WTC11 (cell line): Measurements from ENCODE around the gene GHRHR. TPM values are rescaled to one million over a fixed set of nuclear protein-coding genes. Genes with fewer than 3 reads are reported as not detected.

Experiments
- ATAC-seq: fragments of 200-7000 bp; cut with Tn5 transposase; 2 replicates; pipeline ENCODE4 v1.10.0; 2021; ENCODE audit warnings: mild to moderate bottlenecking, moderate library complexity
- CTCF ChIA-PET: fragments of 300-600 bp; sonication (Branson Sonifier 250); formaldehyde crosslinking; loops from one replicate; lab custom pipeline; 2021; ENCODE audit warnings: antibody characterized with exemption; lab: Charles Lee
- POLR2A ChIA-PET: fragments of 350-600 bp; sonication (Branson Sonifier 250); formaldehyde crosslinking; loops from one replicate; lab custom pipeline; 2021; ENCODE audit warnings: antibody characterized with exemption; lab: Charles Lee
- DNase-seq: peaks from one replicate; pipeline ENCODE4 v3.0.0; 2021; ENCODE audit warnings: low spot score
- H3K27ac Mint-ChIP-seq: 2 replicates; pipeline ENCODE4 v1.8.0; 2021; ENCODE audit warnings: mixed read lengths
- H3K27me3 Mint-ChIP-seq: 2 replicates; pipeline ENCODE4 v1.8.0; 2021; ENCODE audit warnings: low read depth, mild to moderate bottlenecking, moderate library complexity, mixed read lengths
- H3K36me3 Mint-ChIP-seq: 2 replicates; pipeline ENCODE4 v1.8.0; 2021; ENCODE audit warnings: mixed read lengths
- H3K4me1 Mint-ChIP-seq: 2 replicates; pipeline ENCODE4 v1.8.0; 2022; ENCODE audit warnings: mixed read lengths
- H3K4me3 Mint-ChIP-seq: 2 replicates; pipeline ENCODE4 v1.8.0; 2021; ENCODE audit warnings: mild to moderate bottlenecking, moderate library complexity, mixed read lengths
- H3K9me3 Mint-ChIP-seq: 2 replicates; pipeline ENCODE4 v1.8.0; 2021; ENCODE audit warnings: mixed read lengths
- AFF4 ChIP-seq: sonication (generic); formaldehyde crosslinking; IDR thresholded peaks from 2 replicates; pipeline ENCODE4 v1.8.1; 2023; ENCODE audit warnings: mild to moderate bottlenecking, missing genetic modification reagents, borderline replicate concordance
- CREB1 ChIP-seq: sonication (generic); formaldehyde crosslinking; IDR thresholded peaks from 2 replicates; pipeline ENCODE4 v1.8.0; 2023; ENCODE audit warnings: mild to moderate bottlenecking, missing genetic modification reagents
- E2F4 ChIP-seq: sonication (generic); formaldehyde crosslinking; IDR thresholded peaks from 2 replicates; pipeline ENCODE4 v1.8.1; 2022; ENCODE audit warnings: low read depth, mild to moderate bottlenecking, moderate library complexity, missing genetic modification reagents, borderline replicate concordance
- ERG ChIP-seq: fragments of 250-450 bp; sonication (Bioruptor Pico); IDR thresholded peaks from 2 replicates; pipeline ENCODE4 v1.8.0; 2021; ENCODE audit warnings: mild to moderate bottlenecking
- FOXP1 ChIP-seq: sonication (generic); formaldehyde crosslinking; IDR thresholded peaks from 2 replicates; pipeline ENCODE4 v1.8.0; 2022; ENCODE audit warnings: missing genetic modification reagents, mild to moderate bottlenecking, moderate library complexity, borderline replicate concordance
- HMGA2 ChIP-seq: fragments of 250-450 bp; sonication (Bioruptor Pico); IDR thresholded peaks from 2 replicates; pipeline ENCODE4 v1.4.0; 2021; ENCODE audit warnings: mild to moderate bottlenecking, moderate library complexity
- HMGXB4 ChIP-seq: sonication (generic); formaldehyde crosslinking; IDR thresholded peaks from 2 replicates; pipeline ENCODE4 v1.8.1; 2023; ENCODE audit warnings: mild to moderate bottlenecking, moderate library complexity, missing genetic modification reagents
- MXD4 ChIP-seq: fragments of 250-450 bp; sonication (Bioruptor Pico); IDR thresholded peaks from 2 replicates; pipeline ENCODE4 v1.8.0; 2021; ENCODE audit warnings: mild to moderate bottlenecking, moderate library complexity, borderline replicate concordance
- PRDM15 ChIP-seq: sonication (generic); formaldehyde crosslinking; IDR thresholded peaks from 2 replicates; pipeline ENCODE4 v1.8.0; 2022; ENCODE audit warnings: missing genetic modification reagents
- RORB ChIP-seq: fragments of 250-450 bp; sonication (Bioruptor Pico); IDR thresholded peaks from 2 replicates; pipeline ENCODE4 v1.9.0; 2021; ENCODE audit warnings: mild to moderate bottlenecking
- SMAD3 ChIP-seq: sonication (generic); formaldehyde crosslinking; IDR thresholded peaks from 2 replicates; pipeline ENCODE4 v1.8.0; 2022; ENCODE audit warnings: missing genetic modification reagents, mild to moderate bottlenecking, borderline replicate concordance
- TCF7 ChIP-seq: sonication (generic); formaldehyde crosslinking; IDR thresholded peaks from 2 replicates; pipeline ENCODE4 v1.8.0; 2022; ENCODE audit warnings: mild to moderate bottlenecking, low read depth, missing genetic modification reagents, moderate library complexity
- ZMAT4 ChIP-seq: fragments of 250-450 bp; sonication (Bioruptor Pico); IDR thresholded peaks from 2 replicates; pipeline ENCODE4 v1.9.0; 2021; ENCODE audit warnings: mild to moderate bottlenecking
- ZNF416 ChIP-seq: fragments of 250-450 bp; sonication (Bioruptor Pico); IDR thresholded peaks from 2 replicates; pipeline ENCODE4 v1.9.0; 2021; ENCODE audit warnings: mild to moderate bottlenecking, inconsistent platforms
- ZNF512 ChIP-seq: sonication (generic); formaldehyde crosslinking; IDR thresholded peaks from 2 replicates; pipeline ENCODE4 v1.8.1; 2022; ENCODE audit warnings: missing genetic modification reagents, borderline replicate concordance
- total RNA-seq: library from RNA; stranded (reverse); gene quantifications from 3 replicates; pipeline ENCODE4 v1.2.3, GENCODE V29; 2021

The GHRHR gene
- total RNA-seq, 1 experiment from 2014 or later, result 5.0 TPM

GRCh38 chr7:30931929-30932540 lies 31.7 kb upstream of the GHRHR start (continued):
- TF ChIP-seq ZNF512 (CRISPR knock-in tag) (no peak), CREB1 (no peak), ZNF416 (CRISPR knock-in tag) (no peak)

GRCh38 chr7:30932562-30932961 lies 31.2 kb upstream of the GHRHR start:
- peaks cover 9% of the 10 kb centered on the region for H3K27me3 Mint-ChIP-seq
- no peaks in the 10 kb centered on the region for H3K36me3 Mint-ChIP-seq
- H3K9me3 Mint-ChIP-seq, result peaks cover 5% of the 10 kb centered on the region
- ATAC-seq (no peak), DNase-seq (no peak)
- TF ChIP-seq E2F4 (CRISPR knock-in tag) (no peak), RORB (CRISPR knock-in tag) (no peak), ERG (CRISPR knock-in tag) (no peak), HMGXB4 (no peak), SMAD3 (CRISPR knock-in tag) (no peak), FOXP1 (CRISPR knock-in tag) (no peak), PRDM15 (no peak), HMGA2 (CRISPR knock-in tag) (no peak), TCF7 (CRISPR knock-in tag) (no peak), AFF4 (no peak), ZMAT4 (CRISPR knock-in tag) (no peak), MXD4 (CRISPR knock-in tag) (no peak)
- ChIA-PET POLR2A (no interaction called here), CTCF (interaction anchor here (1.0 to 2.3 kb wide), 5 partner anchors 24 to 441 kb away, joined by 3 to 14 read pairs (median 5); no protein-coding TSS in a partner anchor)
- H3K4me1 Mint-ChIP-seq, result 0 out of 2 replicates have a peak, but pooled peaks cover 4% of the 10 kb centered on the region
- H3K4me3 Mint-ChIP-seq, result no peak overlapping the region
- H3K27ac Mint-ChIP-seq, result no peak overlapping the region
